ENCODE results near the gene SH3BP4.

GRCh38 chr2:235073868-235074413, 122.1 kb downstream of the SH3BP4 start:
- TF ChIP-seq POLR2A (IDR thresholded peaks at IDR 0.05; ENCODE audit: low read depth, low read length) (no peak), ETV6 (conservative IDR thresholded peaks at IDR 0.05 in 1 of 2, IDR thresholded peaks at IDR 0.05 in 1 of 2; ENCODE audit: borderline replicate concordance in 1 of 2, low read depth in 1 of 2) (no peak), CTCF (IDR thresholded peaks at IDR 0.05 in 2 of 3, conservative IDR thresholded peaks at IDR 0.05 in 1 of 3; ENCODE audit: control insufficient read depth in 2 of 3, extremely low read depth in 1 of 3, insufficient read depth in 1 of 3, low read depth in 3 of 3, low read length in 3 of 3) (no peak), IRF4 (IDR thresholded peaks at IDR 0.05; ENCODE audit: low read depth, low read length) (no peak), BACH1 (IDR thresholded peaks at IDR 0.05; ENCODE audit: borderline replicate concordance) (no peak), MAX (IDR thresholded peaks at IDR 0.05; ENCODE audit: low read depth, low read length) (no peak), ZSCAN29 (IDR thresholded peaks at IDR 0.05) (no peak), EP300 (IDR thresholded peaks at IDR 0.05; ENCODE audit: borderline replicate concordance in 1 of 2, control insufficient read depth in 1 of 2, low read depth in 2 of 2, low read length in 2 of 2) (no peak), ZBTB33 (IDR thresholded peaks at IDR 0.05) (no peak)

Data from GM12878 (cell line).